ENCODE measurements around the gene ETV2.
A peak's percentile ranks its signal among the peaks of the same experiment; 100 is the strongest.
"Not testable (repeated sequence)": the region's sequence is repeated elsewhere in the genome, so short reads cannot be mapped to it uniquely, and the experiment has no call there.

The ETV2 gene

DNA sequence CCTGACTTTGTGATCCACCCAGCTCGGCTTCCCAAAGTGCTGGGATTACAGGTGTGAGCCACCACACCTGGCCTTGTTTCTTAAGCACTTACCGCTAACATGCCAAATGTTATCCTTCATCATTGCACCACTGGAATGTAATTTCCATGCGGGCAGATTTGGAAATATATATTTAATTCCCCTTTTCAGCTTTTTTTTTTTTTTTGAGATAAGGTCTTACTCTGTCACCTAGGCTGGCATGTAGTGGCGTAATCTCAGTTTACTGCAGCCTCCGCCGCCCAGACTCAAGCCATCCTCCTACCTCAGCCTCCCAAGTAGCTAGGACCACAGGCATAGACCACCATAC, 20.4 kb downstream of the ETV2 start:
- no peak for FAIRE-seq

DNA sequence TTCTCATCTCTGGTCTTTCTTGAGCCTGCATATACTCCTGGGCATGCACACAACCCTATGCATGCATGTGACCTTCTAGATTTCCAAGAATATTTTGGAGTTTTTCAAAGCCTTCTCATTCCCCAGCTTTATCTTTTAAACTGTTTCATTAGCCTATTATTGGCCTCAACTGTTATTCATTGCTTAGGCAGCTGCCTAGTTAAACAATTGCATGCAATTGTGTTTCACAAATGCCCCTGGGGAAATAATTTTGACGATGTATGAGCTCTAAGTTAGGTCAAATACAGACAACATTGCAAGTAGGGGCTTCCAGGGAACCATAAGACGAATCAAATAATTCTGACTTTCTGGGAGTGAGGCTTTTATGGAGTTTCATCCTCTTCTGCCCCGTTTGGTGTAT, 22.4 kb downstream of the ETV2 start:
- no peak for FAIRE-seq

DNA sequence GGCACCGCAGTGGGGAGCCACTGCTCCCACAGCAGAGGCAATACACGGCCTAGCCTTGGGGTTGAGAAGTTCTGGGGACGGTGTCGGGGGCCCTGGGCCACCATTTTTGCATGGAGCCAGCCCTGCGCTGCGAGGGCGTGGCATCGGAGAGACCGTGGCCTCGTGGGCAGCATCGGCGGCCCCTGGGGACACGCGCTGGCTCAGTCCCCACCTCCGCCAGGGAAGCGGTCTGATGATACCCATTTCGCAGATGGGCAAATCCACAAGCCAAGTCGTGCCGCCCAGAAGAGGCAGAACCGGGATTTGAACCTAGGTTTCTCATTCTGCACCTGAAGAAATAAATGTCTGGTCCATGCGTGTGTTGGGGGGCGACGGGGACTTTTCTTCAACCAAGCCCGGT, 23.6 kb downstream of the ETV2 start:
- FAIRE-seq: no peak

DNA sequence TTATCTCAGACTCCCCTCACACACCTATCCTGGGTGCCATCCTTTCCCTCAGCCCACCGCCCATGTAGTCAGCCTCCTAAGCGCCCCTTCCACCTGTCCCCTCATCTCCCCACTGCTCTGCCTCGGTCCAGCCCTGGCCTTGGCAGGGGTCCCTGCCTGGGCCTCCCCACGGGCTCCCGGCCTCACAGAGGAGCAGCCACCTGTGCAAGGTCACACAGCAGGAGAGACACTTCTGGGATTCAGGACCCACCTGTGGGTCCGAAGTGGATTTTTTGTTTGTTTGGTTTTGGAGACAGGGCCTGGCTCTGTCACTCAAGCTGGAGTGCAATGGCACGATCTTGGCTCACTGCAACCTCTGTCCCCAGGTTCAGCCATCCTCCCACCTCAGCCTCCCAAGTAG, 24.1 kb downstream of the ETV2 start:
- FAIRE-seq: no peak

DNA sequence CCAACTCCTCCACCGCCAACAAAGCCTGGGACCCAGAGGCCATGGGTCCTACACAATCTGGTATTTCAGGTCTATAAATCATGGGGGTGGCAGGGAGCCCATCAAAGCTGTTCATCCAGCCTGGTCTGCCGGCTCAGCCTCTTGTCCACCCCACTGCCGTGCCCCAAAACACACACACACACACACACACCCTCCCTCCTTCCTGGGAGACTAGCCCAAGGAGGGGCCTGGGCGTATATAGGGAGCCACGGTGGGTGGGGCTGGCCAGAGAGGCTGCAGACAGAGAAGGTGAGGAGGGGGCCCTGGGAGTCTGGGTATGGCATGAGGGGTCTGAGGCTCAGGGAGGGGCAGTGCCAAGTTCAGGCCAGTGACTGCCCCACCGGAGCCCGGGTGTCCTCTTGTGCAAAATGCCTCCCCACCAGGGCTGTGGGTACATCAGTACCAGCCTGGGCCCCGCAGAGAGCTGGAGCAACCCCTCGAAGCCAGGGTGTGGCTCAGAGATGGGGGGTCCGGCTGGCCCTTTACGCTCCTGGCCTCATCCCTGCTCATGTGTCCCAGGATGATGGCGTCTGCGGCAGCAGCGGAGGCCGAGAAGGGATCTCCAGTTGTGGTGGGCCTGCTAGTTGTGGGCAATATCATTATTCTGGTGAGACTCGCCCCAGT, 24.8 kb downstream of the ETV2 start, which contains the start of gene UPK1A:
TSS of gene UPK1A (plus strand) at position 267 of the 663 bp plus-strand sequence. CDS start at position 563, 296 bp downstream.
- FAIRE-seq: no peak

DNA sequence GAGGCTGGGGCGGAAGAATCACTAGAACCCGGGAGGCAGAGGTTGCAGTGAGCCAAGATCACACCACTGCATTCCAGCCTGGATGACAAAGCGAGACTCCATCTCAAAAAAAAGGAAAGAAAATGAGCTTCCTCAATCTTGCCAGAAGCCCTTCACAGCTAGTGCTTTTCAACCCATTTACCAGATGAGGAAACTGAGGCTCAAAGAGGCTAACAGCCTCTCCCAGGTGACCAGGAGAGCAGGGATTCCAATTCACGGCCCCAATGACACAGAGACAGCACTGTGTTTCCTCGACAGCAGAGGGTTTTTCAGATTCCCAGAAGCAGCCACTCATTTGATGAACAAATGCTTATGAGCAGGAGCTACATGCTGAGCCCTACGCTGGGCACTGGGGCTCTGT, 28.0 kb downstream of the ETV2 start:
- FAIRE-seq: no peak

DNA sequence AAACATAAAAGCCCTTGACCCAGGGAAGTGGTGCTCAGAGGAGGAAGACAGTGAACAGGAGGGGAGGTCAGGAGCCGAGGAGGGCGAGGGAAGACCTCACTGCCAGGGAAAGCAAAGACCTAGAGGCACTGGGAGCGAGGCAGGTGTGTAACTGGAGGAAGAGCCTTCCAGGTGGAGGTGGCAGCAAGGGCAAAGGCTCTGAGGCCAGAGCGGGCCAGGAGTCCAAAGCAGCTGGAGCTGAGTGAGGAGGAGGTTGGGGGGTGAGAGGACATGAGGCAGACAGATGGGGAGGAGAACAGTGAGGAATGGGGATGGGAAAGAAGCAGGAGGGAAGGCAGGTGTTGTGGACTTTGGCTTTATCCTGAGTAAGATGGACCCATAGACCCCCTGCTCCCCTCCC, 28.4 kb downstream of the ETV2 start:
- FAIRE-seq: no peak

DNA sequence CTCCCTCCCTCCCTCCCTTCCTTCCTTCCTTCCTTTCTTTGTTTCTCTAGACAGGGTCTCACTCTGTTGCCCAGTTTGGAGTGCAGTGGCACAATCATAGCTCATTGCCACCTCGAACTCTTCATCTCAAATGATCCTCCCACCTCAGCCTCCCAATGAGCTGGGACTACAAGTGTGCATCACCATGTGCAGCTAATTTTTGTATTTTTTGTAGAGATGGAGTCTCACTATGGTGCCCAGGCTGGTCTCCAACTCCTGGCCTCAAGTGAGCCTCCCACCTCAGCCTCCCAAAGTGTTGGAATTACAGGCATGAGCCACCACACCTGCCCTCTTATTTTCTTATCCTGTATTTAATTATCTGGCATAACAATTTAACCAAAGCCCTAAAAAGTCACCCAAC, 29.1 kb downstream of the ETV2 start:
- FAIRE-seq: no peak

DNA sequence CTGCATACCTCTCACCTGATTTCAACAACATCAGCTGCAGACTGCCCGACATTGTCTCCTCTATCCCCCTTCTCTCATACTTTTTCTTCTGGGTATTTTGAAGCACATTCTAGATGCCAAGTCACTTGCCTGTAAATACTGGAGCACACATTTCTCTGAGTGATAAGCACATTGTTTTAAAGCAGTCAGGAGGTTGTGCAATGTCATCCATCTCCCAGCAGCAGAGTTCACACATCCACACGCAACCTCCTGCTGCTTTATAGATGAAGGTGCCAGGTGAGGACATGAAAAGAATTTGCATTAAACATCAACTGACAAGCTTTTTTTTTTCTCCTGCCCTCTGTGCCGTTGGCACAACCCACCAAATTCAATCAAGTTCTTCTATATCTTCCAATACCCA, 30.3 kb downstream of the ETV2 start:
- no peak for FAIRE-seq

DNA sequence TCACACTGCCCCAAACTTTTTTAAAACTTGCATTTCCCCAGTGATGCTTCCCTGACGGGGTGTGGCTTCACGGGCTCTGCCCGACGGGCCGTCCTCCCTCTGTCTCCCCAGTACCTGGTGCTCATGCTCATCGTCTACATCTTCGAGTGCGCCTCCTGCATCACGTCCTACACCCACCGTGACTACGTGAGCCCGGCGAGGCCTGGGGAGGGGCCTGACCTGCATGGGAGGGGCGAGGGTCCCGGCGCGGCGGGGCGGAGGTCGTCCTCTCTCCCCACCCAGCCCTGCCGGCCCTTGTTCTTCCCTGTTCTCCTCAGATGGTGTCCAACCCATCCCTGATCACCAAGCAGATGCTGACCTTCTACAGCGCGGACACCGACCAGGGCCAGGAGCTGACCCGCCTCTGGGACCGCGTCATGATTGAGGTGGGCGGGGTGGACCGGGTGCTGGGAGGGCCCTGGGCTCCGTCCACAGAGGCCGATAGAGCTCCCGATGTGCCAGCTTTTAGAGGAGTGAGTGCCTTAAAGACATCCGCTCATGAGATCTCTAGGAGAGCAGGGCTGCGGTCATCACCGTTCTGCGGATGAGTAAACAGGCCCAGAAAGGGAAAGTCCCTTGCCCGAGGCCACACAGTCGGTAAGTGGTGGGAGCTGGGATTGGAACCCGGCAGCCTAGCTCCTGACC, 31.7 kb downstream of the ETV2 start:
- no peak for FAIRE-seq

DNA sequence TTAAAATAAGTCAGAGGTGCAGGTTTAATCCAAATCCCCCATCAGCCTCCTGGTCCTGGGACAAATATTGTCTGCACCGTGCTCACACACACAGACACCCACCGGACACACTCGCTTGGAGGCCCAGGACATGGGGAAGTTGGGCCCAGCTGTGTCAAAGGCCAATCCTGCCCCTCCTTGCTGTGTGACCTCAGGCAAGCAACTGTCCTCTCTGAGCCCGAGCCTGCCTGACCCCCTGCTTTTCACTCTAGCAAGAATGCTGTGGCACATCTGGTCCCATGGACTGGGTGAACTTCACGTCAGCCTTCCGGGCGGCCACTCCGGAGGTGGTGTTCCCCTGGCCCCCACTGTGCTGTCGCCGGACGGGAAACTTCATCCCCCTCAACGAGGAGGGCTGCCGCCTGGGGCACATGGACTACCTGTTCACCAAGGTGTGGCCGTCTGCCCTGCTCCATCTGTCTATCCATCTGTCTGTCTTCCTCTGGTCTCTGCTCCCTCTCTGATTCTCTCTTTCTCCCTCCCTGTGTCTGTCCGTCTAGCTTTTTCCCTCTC, 34.1 kb downstream of the ETV2 start:
- no peak for FAIRE-seq

DNA sequence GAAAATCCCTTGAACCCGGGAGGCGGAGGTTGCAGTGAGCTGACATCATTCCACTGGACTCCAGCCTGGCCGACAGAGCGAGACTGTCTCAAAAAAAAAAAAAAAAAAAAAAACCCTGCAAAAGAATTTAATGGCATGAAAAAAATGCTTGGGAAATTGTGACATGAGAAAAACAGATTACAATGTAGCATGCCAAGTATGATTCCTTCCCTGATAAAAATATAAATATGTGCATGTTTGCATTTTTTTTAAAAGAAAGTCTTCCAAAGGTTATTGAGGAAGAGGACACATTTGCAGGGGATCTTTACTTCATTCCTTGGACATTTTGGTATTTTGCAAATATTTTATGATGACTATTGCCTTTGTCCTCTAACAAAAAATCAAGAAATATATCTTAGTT, 48.3 kb downstream of the ETV2 start:
- FAIRE-seq: peak; percentile 82

DNA sequence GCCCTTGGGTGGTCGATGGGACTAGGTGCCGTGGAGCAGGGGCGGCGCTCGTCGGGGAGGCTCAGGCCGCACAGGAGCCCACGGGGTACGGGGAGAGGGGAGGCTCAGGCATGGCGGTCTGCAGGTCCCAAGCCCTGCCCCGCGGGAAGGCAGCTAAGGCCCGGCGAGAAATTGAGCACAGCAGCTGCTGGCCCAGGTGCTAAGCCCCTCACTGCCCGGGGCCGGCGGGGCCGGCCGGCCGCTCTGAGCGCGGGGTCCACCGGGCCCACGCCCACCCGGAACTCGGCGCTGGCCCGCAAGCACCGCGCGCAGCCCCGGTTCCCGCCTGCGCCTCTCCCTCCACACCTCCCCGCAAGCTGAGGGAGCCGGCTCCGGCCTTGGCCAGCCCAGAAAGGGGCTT, 49.6 kb downstream of the ETV2 start:
- FAIRE-seq: not testable (repeated sequence)

DNA sequence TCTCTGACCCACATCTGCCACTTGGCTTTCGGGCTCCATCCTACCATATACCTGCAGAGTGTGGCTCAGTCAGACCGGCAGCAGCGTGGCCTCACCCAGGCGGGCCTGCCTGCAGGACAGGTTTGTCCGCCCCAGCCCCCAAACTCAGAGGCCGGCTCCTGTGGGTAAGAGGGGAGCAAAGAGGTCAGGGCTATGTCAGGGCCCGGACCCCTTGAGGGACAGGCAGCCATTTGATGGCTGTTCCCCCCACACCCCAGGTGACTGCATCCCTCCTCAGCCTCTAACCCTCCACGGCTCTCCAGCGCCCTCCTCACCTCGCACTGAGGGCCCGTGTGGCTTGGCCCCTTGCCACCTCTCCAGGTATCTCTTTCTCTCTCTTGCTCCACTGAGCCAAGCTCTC, 50.5 kb downstream of the ETV2 start:
- no peak for FAIRE-seq

DNA sequence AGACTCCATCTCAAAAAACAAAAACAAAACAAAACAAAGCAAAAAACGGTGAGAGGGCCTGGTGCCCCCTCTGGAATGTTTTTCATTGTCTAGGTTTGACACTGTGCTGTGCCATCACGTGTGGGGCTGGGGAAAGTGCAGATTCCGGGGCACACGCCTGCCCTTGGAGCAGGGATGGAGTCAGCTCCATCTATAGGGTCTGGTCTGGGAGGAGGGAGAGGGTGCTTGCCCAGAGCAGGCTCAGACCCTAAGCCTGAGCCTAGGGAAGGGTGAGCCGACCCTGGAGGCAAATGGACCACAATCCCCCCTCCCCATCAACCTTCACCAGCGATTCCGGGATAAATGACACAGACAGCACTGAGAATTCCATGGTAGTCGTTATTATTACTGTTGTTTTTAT, 51.9 kb downstream of the ETV2 start:
- no peak for FAIRE-seq

DNA sequence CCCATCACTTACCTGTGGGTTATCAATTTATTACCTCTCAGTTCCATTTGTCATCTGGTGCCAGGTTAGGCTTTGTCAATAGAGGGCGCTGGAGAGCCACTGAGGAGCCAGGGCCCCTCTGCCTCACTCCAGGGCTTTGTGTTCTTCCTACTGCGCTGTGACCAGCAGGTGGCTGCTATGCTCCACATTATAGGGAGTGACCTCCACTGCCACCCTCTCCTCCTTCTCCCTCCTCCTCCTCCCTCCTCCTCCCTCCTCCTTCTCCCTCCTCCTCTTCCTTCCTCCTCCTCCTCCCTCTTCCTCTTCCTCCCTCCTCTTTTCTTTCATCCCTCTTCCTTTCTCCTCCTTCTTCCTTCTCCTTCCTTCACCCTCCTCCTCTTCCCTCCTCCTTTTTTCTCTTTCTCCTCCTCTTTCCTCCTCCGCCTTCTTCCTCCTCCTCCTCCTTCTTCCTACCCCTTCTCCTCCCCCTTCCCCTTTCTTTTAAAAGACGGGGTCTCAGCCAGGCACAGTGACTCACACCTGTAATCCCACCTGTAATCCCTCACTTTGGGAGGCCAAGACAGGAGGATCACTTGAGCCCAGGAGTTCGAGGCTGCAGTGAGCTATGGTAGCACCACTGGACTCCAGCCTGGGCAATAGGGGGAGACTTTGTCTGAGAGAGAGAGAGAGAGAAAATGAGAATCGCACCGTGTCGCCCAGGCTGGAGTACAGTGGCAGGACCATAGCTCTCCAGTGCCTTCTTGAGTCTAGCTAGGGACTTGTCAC, 52.5 kb downstream of the ETV2 start:
- no peak for FAIRE-seq
